Neutrophil (primary cell): ENCODE data around the gene TMC2.

Experiments
- H3K27ac ChIP-seq: fragments of 200-600 bp; sonication (generic); 2 replicates; pipeline ENCODE4 v1.5.1; 2016; ENCODE audit warnings: mild to moderate bottlenecking, moderate library complexity
- H3K27me3 ChIP-seq: fragments of 200-600 bp; sonication (generic); 2 replicates; pipeline ENCODE4 v1.6.0; 2016; ENCODE audit warnings: mild to moderate bottlenecking
- H3K36me3 ChIP-seq: fragments of 200-600 bp; sonication (generic); 2 replicates; pipeline ENCODE4 v1.5.1; 2017
- H3K4me1 ChIP-seq, 2 experiments: fragments of 200-600 bp in 1 of 2; sonication (generic) in 1 of 2; 1 replicate in 1 of 2; 2 replicates in 1 of 2; pipeline versions ENCODE4 v1.5.1 to v1.6.1; 2013 to 2016; ENCODE audit warnings: low read depth in 1 of 2, low read length in 1 of 2, mild to moderate bottlenecking in 1 of 2, moderate library complexity in 1 of 2; ENCODE audit not compliant: control insufficient read depth in 1 of 2, insufficient read depth in 1 of 2
- H3K4me3 ChIP-seq, 2 experiments: fragments of 200-600 bp in 1 of 2; sonication (generic) in 1 of 2; 1 replicate in 1 of 2; 2 replicates in 1 of 2; pipeline ENCODE4 v1.5.1; 2013 to 2016; ENCODE audit warnings: low read depth in 1 of 2, low read length in 1 of 2, mild to moderate bottlenecking in 1 of 2, moderate library complexity in 1 of 2
- H3K9me3 ChIP-seq: fragments of 200-600 bp; sonication (generic); 2 replicates; pipeline ENCODE4 v1.5.1; 2016
- CTCF ChIP-seq: fragments of 200-600 bp; sonication (generic); IDR thresholded peaks from 2 replicates; pipeline ENCODE4 v1.5.1; 2016; ENCODE audit warnings: antibody characterized with exemption

The TMC2 gene

GRCh38 chr20:2533118-2533517, 3.3 kb upstream of the TMC2 start:
- H3K36me3 ChIP-seq, result no peaks in the 10 kb centered on the region
- H3K4me1 ChIP-seq, result no peaks in the 10 kb centered on the region
- no peak overlapping the region for H3K27ac ChIP-seq
- H3K4me3 ChIP-seq, result no peak overlapping the region
- TF ChIP-seq CTCF, result no peak
- H3K27me3 ChIP-seq, result peaks cover 99% of the 10 kb centered on the region
- no peaks in the 10 kb centered on the region for H3K9me3 ChIP-seq

- Histone ChIP-seq H3K27me3 (peaks cover 99% of the 10 kb centered on the region), H3K27ac (no peak overlapping the region), H3K4me3 (no peak overlapping the region), H3K9me3 (no peaks in the 10 kb centered on the region), H3K36me3 (no peaks in the 10 kb centered on the region), H3K4me1 (no peaks in the 10 kb centered on the region)
- no peak for TF ChIP-seq CTCF
These were observed 438 bp upstream of the TMC2 start for GRCh38 chr20:2535711-2536559.

GRCh38 chr20:2537101-2537500, 728 bp downstream of the TMC2 start:
- Histone ChIP-seq H3K36me3 (no peaks in the 10 kb centered on the region), H3K27ac (no peak overlapping the region), H3K4me1 (no peaks in the 10 kb centered on the region), H3K27me3 (peaks cover 99% of the 10 kb centered on the region), H3K9me3 (no peaks in the 10 kb centered on the region), H3K4me3 (no peak overlapping the region)
- no peak for TF ChIP-seq CTCF

- Histone ChIP-seq H3K36me3 (no peaks in the 10 kb centered on the region), H3K27ac (no peak overlapping the region), H3K27me3 (peaks cover 99% of the 10 kb centered on the region), H3K4me3 (no peak overlapping the region), H3K4me1 (no peaks in the 10 kb centered on the region), H3K9me3 (no peaks in the 10 kb centered on the region)
- TF ChIP-seq CTCF, result no peak
These were observed 2.0 kb downstream of the TMC2 start for GRCh38 chr20:2538356-2538755.

GRCh38 chr20:2538931-2539720, 2.8 kb downstream of the TMC2 start:
- TF ChIP-seq CTCF, result no peak

More at GRCh38 chr20:2538931-2539720, 2.8 kb downstream of the TMC2 start:
- Histone ChIP-seq H3K4me1 (no peaks in the 10 kb centered on the region), H3K36me3 (no peaks in the 10 kb centered on the region), H3K9me3 (no peaks in the 10 kb centered on the region), H3K27me3 (peaks cover 98% of the 10 kb centered on the region), H3K27ac (no peak overlapping the region), H3K4me3 (no peak overlapping the region)
